GM12875 (cell line): Measurements from ENCODE around the gene AVEN.

Source experiments
- H3K4me3 ChIP-seq: one replicate; pipeline ENCODE4 v1.5.1; 2011; ENCODE audit warnings: low read depth, low read length, control low read depth
- TF ChIP-seq, protein P1 (sequence below): IDR thresholded peaks from 2 replicates; pipeline ENCODE4 v1.5.1; 2011; ENCODE audit warnings: low read depth, mild to moderate bottlenecking, control low read depth, inconsistent platforms, low read length, moderate library complexity, borderline replicate concordance; ENCODE audit not compliant: insufficient read depth

AVEN gene

GRCh38 chr15:33846862-33847261 lies 192.1 kb downstream of the AVEN start:
- H3K4me3 ChIP-seq: no peak overlapping the region
- TF ChIP-seq, protein P1, sequence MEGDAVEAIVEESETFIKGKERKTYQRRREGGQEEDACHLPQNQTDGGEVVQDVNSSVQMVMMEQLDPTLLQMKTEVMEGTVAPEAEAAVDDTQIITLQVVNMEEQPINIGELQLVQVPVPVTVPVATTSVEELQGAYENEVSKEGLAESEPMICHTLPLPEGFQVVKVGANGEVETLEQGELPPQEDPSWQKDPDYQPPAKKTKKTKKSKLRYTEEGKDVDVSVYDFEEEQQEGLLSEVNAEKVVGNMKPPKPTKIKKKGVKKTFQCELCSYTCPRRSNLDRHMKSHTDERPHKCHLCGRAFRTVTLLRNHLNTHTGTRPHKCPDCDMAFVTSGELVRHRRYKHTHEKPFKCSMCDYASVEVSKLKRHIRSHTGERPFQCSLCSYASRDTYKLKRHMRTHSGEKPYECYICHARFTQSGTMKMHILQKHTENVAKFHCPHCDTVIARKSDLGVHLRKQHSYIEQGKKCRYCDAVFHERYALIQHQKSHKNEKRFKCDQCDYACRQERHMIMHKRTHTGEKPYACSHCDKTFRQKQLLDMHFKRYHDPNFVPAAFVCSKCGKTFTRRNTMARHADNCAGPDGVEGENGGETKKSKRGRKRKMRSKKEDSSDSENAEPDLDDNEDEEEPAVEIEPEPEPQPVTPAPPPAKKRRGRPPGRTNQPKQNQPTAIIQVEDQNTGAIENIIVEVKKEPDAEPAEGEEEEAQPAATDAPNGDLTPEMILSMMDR: no peak

DNA sequence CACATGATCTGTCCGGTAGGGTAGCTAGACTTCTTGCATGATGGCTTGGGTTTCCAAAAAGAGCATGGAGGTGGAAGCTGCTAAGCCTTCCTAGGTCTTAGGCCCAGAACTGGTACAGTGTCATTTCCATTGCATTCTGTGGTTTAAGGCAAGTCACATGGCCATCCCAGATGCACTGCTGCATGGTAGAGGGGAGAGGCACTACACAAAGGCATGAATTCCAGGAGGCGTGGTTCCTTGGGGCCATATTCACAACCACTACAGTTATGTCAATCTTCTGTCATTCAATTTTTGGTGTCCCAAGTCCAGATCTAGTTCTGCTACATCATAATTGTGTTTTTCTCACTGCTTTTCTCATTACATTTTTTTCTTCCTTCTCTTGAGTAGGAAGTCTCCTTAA lies 192.9 kb downstream of the AVEN start:
- TF ChIP-seq, protein P1: no peak
- H3K4me3 ChIP-seq: no peak overlapping the region

- no peak overlapping the region for H3K4me3 ChIP-seq
- TF ChIP-seq, protein P1: no peak
Observed at GRCh38 chr15:33844597-33844996, 194.4 kb downstream of the AVEN start.

GRCh38 chr15:33844186-33844585 lies 194.8 kb downstream of the AVEN start:
- no peak overlapping the region for H3K4me3 ChIP-seq
- TF ChIP-seq, protein P1: no peak

DNA sequence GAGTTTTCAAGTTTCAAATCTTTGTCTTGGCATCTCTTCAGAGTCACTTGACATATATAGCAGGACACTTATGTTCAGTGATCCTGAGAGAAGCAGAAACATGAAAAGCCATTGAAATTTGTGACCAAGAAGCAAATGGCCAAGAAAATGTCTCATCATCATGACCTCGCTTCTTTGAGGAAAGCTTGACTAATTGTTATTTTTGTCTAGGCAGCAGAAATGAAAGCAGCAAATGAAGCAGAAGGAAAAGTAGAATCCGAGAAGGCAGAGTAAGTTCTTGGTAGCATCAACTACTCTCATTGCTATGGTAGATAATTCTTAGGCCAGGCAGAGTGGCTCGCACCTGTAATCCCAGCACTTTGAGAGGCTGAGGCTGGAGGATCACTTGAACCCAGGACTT lies 198.4 kb downstream of the AVEN start:
- no peak overlapping the region for H3K4me3 ChIP-seq
- TF ChIP-seq, protein P1: no peak

DNA sequence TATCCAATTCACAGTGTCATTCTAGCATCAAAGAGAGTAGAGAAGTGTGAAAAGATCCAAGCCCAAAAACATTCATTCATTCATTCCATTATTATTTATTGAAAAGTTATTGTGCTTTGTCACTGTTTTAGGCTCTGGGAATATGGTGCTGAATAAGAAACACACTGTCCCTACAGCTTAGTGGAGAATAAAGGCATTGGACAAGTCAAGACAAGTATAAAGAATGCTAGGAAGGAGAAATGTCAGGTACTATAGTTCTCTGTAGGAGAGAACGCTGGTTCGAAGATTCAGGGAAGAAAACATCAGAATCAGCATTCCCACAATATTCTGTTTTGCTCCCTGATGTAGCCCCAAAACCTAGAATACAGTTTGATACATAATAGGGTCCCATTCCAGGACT lies 199.5 kb downstream of the AVEN start:
- TF ChIP-seq, protein P1: no peak
- H3K4me3 ChIP-seq: no peak overlapping the region

DNA sequence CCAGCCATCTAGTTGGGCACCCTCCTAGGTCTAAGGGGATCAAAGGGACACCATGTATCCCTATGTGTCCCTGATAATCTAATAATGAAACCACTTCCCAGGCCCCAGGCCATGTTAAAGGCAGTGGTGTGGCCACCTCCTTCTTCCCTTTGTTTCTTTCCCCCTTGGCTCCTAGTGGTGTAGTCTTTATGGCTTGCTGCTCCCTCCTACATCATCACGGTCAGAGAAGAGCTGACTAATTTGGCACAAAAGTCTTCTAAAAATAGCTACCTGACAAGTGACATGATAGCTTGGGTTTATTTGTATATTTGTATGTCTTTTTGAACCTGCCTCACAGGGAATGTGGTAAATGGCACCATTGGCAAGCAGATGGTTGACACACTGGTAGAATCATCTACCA lies 201.7 kb downstream of the AVEN start:
- H3K4me3 ChIP-seq: no peak overlapping the region
- TF ChIP-seq, protein P1: no peak
